HG02798 (cell line): ENCODE data around the gene C1orf53.
A peak's percentile ranks its signal among the peaks of the same experiment; 100 is the strongest.
"Not testable (repeated sequence)": the region's sequence is repeated elsewhere in the genome, so short reads cannot be mapped to it uniquely, and the experiment has no call there.

Experiments
- ATAC-seq: cut with Tn5 transposase; IDR thresholded peaks from one replicate; pipeline ENCODE4 v1.9.1; 2021; ENCODE audit warnings: mild to moderate bottlenecking; ENCODE audit not compliant: unreplicated experiment, poor library complexity

The C1orf53 gene

DNA sequence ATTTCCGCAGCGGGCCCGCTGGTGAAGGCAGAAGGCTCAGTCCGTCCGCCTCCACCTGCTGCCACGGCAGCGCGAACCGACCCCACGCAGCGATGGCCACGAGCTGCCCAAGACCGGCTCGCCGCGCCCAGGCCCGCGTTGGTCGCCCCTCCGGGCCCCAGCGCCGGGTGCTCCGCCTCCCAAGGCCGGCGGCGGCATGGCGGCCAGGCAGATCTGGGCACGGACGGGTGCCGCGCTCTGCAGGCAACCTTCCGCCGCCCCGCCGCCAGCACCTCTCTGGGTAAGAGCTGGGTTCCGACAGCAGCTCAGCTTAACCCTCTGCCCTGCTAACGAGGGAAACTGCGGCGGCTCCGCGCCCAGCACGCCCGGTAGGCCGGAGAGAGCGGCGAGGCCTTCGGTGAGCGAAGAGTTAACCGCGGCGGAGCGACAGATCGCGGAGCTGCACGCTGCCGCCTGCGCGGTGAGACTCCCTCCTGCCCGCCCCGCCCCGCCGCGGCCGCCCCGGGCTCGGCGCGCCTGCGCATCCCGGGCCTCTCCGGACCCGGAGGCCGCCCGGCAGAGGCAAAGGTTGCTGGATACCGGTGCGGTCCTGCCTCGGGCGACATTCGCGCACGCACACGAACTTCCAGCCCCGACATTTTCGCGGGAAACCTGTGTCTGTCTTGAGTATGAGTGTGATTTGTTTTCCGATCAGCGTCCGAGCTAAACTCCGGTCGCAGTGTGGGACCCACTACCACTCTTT lies at the start of gene C1orf53:
TSS of gene C1orf53 (plus strand) at position 177 of the 742 bp plus-strand sequence. CDS start at position 197, 20 bp downstream.
- peak; percentile 98 for ATAC-seq

- not testable (repeated sequence) for ATAC-seq
Measured at GRCh38 chr1:197855751-197856150, 46.7 kb upstream of the C1orf53 start.

- no peak for ATAC-seq
Measured at GRCh38 chr1:197857477-197857876, 45.0 kb upstream of the C1orf53 start.

DNA sequence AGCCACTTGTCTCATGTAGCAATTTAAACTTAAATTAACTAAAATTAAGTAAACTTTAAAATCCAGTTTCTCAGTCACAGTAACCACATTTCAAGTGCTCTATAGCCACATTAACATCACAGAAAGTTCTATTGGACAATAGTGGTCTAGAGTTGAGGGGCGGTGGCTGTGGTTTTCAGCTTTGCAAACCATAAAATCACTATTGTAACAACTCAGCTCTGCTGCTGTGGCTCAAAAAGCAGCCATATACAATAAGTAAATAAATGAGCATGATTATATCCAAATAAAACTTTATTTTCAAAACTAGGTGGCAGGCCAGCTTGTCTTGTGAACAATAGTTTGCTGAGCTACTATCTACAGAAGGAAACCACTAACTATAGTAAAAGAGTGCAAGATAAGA lies 43.4 kb upstream of the C1orf53 start:
- no peak for ATAC-seq

DNA sequence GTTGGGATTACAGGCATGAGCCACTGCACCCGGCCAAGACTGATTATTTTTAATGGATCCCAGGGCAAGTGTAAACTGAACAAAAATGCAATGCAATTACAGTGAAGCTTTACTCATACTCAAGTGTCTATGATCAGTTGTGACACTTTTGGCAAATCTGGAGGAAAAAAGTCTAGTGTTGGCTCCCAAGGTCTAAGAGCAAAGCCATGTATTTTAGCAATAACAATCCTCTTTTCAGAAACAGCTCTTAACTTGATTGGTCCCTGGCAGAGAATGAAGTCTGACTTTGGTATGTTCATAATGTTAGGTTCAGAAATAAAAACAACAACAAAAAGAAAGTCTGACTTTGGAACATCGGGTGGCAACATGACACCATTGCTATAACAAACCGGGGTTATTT lies 40.2 kb upstream of the C1orf53 start:
- ATAC-seq: no peak

- no peak for ATAC-seq
Measured at GRCh38 chr1:197862671-197863070, 39.8 kb upstream of the C1orf53 start.

DNA sequence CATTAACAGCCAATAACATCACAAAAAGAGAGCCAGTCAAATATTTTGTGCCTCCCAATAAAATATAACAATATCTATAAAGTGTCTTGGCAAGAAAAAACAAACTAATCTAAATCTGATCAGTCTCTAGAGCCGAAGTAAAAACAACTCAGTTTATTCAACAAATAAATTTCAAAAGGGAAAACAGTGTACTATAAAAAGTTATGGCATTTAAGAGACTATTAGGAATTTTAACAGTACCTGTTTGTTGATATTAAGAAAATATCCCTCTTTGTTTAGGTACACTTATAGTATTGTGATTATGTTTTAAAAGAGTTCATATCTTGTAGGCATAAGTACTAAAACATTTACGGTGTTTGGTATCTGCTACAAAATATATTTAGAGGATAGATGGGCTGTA lies 36.6 kb upstream of the C1orf53 start:
- no peak for ATAC-seq

DNA sequence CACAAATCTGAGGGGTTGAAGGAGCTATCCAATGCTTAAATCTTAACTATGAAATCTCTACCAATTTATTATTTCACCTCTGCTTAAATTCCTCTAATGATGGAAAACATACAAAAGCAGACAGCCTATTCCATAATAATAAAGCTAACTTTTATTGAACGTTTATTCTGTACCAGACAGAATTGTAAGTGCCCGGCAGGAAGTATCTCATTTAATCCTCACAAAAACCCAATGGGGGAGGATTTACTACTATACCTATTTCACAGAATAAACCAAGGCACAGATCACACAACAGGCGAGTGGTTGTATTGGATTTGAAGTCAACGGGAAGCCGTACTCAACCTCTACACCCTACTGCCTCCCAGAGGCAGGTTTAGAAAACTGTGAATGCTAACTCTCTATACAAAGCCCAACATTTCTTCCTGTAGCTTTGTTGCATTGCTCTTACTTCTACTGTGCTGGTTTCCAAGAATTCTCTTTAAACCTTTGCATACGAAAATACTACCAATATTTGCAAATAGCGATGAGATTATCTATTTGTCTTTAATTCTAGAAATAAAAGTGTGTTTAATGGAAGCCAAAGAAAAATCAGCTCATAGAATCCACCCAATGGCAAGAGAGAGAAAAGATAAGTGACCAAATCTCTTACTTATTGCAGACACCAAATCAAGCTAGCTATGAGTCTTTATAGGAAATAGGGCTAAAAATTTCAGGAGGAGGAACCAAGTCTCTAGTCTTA lies 33.5 kb upstream of the C1orf53 start:
- ATAC-seq: peak; percentile 98

- no peak for ATAC-seq
Measured at GRCh38 chr1:197869490-197870077, 32.8 kb upstream of the C1orf53 start.

DNA sequence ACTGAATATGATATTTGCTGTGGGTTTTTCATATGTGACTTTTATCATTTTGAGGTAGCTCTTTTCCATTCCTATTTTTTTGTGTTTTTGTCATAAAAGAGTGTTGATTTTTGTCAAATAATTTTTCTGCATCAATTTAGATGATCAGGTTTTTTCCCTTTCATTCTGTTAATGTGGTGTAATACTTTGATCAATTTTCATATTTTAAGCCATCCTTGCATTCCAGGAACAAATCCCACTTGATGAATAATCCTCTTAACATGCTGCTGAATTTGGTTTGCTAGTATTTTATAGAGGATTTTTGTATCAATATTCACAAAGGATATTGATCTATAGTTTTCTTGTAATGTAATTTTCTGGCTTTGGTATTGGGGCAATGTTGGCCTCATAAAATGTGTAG lies 25.5 kb upstream of the C1orf53 start:
- ATAC-seq: no peak

DNA sequence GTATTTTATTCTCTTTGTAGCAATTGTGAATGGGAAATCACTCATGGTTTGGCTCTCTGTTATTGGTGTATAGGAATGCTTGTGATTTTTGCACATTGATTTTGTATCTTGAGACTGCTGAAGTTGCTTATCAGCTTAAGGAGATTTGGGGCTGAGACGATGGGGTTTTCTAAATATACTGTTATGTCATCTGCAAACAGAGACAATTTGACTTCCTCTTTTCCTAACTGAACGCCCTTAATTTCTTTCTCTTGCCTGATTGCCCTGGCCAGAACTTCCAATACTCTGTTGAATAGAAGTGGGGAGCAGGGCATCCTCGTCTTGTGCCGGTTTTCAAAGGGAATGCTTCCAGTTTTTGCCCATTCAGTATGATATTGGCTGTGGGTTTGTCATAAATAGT lies 22.0 kb upstream of the C1orf53 start:
- not testable (repeated sequence) for ATAC-seq

- not testable (repeated sequence) for ATAC-seq
Measured at GRCh38 chr1:197882241-197882640, 20.2 kb upstream of the C1orf53 start.

DNA sequence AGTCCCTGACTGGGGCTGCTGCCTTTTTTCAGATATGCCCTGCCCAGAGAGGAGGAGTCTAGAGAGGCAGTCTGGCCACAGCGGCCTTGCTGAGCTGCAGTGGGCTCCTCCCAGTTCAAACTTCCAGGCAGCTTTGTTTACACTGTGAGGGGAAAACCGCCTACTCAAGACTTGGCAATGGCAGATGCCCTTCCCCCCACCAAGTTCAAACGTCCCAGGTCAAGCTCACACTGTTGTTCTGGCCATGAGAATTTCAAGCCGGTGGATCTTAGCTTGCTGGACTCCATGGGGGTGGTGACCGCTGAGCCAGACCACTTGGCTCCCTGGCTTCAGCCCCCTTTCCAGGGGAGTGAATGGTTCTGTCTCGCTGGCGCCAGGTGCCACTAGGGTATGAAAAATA lies 18.3 kb upstream of the C1orf53 start:
- no peak for ATAC-seq

DNA sequence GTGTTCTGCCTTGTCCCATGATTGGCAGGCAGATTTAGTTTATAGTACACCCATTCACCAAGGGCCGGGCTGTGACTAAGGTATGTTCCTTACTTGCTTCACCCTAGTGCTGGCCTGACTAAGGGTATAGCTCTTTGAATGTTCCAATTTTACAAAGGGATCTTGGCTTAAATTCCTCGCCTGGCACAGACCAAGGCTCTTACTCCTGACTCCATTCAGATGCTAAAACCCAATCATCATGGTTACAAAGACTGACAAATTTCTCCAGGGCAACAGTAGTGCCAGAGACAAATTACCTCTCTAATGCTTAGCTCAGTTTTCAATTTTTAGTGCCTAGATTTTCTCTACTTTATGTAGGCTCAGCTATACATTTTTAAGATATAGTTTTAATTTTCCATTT lies 11.5 kb upstream of the C1orf53 start:
- ATAC-seq: no peak

- no peak for ATAC-seq
Measured at GRCh38 chr1:197892684-197893083, 9.7 kb upstream of the C1orf53 start.

DNA sequence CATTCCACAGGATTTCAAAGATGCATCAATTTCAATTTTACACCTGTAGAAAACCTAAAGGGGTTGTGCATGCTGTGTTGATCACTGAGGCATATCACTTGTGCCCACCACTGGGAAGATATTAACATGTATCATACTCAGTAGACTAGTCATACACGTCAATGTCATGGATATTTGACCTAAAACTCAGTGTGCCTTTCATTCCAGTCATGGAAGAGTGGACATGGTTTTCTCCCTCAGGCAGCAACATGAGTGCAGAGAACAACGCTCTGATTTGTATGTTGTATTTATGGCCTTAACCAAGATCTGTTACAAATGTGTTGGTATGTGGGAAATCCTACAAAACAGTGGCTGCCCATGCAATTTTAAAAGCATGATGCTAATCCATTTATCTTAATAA lies 6.1 kb upstream of the C1orf53 start:
- no peak for ATAC-seq

DNA sequence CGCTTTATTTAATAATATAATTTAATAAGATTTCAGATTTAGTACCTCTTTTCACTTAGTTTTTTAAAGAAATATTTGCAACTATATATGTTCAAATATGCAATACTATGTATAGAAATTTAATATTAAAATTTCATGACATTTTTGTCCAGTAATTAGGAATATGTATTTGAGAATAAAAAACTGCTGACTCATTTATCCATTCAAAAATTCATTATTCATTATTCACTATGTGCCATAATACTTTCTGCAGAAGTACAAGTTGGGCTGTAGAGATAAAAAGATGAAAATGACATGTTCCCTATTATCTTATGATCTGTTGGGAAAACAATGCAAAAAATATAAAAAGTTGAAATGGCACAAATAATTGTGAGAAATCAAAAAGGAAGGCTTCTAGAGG lies 3.4 kb upstream of the C1orf53 start:
- no peak for ATAC-seq

DNA sequence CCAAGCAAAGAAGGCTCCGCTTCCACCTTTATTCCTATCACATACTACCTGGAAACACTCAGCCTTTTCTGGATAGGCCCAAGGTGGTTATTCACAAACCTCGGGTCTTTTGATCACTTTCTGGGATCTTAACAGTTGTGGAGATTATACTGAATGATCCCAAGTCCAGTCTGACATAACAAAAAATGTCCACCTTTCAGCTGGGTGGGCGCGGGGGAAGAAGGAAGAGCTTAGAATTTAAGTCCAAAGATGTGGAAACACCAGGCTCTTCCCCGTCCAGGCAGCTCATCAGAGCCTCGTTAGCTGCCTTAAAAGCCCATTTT lies 338 bp upstream of the C1orf53 start:
- no peak for ATAC-seq

GRCh38 chr1:197903196-197903514 lies 725 bp downstream of the C1orf53 start:
- no peak for ATAC-seq

DNA sequence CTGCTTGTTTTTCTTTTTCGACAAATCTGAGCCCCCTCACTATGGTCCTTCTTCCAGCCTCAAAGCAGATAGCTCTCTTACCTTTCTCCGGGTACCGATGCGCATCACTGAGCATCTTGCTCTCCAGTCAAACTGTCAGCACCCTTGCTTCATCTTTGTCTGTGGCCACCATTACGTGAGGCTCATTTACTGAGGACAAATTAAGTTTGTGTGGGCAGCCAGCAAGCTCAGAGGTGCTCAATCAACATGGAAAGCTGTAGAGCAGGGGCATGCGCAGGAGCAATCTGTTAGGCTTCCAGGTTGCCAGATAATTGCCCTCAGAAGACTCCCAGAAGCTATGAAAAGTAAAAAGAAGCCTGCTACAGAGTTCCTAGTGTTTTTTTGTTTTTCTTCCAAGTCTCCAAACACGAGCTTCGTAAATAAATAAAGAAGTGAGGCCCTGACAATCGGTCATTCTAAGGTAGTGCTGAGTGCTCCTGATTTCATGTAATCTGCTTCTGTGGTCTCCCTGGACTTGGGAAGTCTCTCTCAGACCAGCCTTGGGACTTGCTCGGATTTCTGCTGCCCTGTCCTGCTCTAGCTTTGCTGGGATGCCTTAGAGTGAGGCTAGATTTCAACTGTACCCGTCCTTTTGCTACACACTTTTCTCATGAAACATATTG lies 1.8 kb downstream of the C1orf53 start:
- no peak for ATAC-seq

GRCh38 chr1:197905699-197906351 lies 3.4 kb downstream of the C1orf53 start:
- ATAC-seq: no peak
